Measurements from ENCODE around the gene TENM3.

TENM3 gene

GRCh38 chr4:182711211-182711610 is 468.0 kb downstream of the TENM3 start:
- H3K36me3 Mint-ChIP-seq (ENCODE audit: low read depth) = peaks cover 34% of the 10 kb centered on the region
- no peak overlapping the region for H3K4me3 Mint-ChIP-seq
- no peak overlapping the region for H3K27ac Mint-ChIP-seq
- peaks cover 4% of the 10 kb centered on the region for H3K4me1 Mint-ChIP-seq
- no peaks in the 10 kb centered on the region for H3K9me3 Mint-ChIP-seq
- H3K27me3 Mint-ChIP-seq (ENCODE audit: low read depth) = peaks cover 7% of the 10 kb centered on the region
- TF ChIP-seq CTCF (IDR thresholded peaks at IDR 0.05; ENCODE audit: unreplicated experiment in 3 of 3) = no peak

- Mint-ChIP-seq H3K36me3 (ENCODE audit: low read depth) (peaks cover 49% of the 10 kb centered on the region), H3K9me3 (no peaks in the 10 kb centered on the region), H3K27ac (no peak overlapping the region), H3K27me3 (ENCODE audit: low read depth) (peaks cover 3% of the 10 kb centered on the region), H3K4me3 (no peak overlapping the region), H3K4me1 (peaks cover 4% of the 10 kb centered on the region)
- no peak for TF ChIP-seq CTCF (IDR thresholded peaks at IDR 0.05; ENCODE audit: unreplicated experiment in 3 of 3)
Measured at GRCh38 chr4:182715548-182715947, 472.3 kb downstream of the TENM3 start.

- Mint-ChIP-seq H3K27me3 (ENCODE audit: low read depth) (peaks cover 3% of the 10 kb centered on the region), H3K9me3 (no peaks in the 10 kb centered on the region), H3K4me3 (no peak overlapping the region), H3K27ac (no peak overlapping the region), H3K4me1 (peaks cover 4% of the 10 kb centered on the region), H3K36me3 (ENCODE audit: low read depth) (peaks cover 52% of the 10 kb centered on the region)
- no peak for TF ChIP-seq CTCF (IDR thresholded peaks at IDR 0.05; ENCODE audit: unreplicated experiment in 3 of 3)
Measured at GRCh38 chr4:182716192-182716591, 473.0 kb downstream of the TENM3 start.

GRCh38 chr4:182717788-182718583 is 474.8 kb downstream of the TENM3 start:
- Mint-ChIP-seq H3K36me3 (ENCODE audit: low read depth) (peaks cover 60% of the 10 kb centered on the region), H3K9me3 (no peaks in the 10 kb centered on the region), H3K27ac (no peak overlapping the region), H3K27me3 (ENCODE audit: low read depth) (peaks cover 3% of the 10 kb centered on the region), H3K4me1 (peaks cover 4% of the 10 kb centered on the region), H3K4me3 (no peak overlapping the region)
- no peak for TF ChIP-seq CTCF (IDR thresholded peaks at IDR 0.05; ENCODE audit: unreplicated experiment in 3 of 3)

GRCh38 chr4:182724414-182724813 is 481.2 kb downstream of the TENM3 start:
- H3K9me3 Mint-ChIP-seq = no peaks in the 10 kb centered on the region
- H3K27ac Mint-ChIP-seq = no peak overlapping the region
- no peak overlapping the region for H3K4me3 Mint-ChIP-seq
- H3K27me3 Mint-ChIP-seq (ENCODE audit: low read depth) = peaks cover 14% of the 10 kb centered on the region
- no peak for TF ChIP-seq CTCF (IDR thresholded peaks at IDR 0.05; ENCODE audit: unreplicated experiment in 3 of 3)
- peaks cover 6% of the 10 kb centered on the region for H3K4me1 Mint-ChIP-seq
- H3K36me3 Mint-ChIP-seq (ENCODE audit: low read depth) = peaks cover 19% of the 10 kb centered on the region

- H3K27ac Mint-ChIP-seq = peak overlapping the region in 1 of 3 experiments; percentile 40
- H3K27me3 Mint-ChIP-seq (ENCODE audit: low read depth) = peaks cover 23% of the 10 kb centered on the region
- TF ChIP-seq CTCF (IDR thresholded peaks at IDR 0.05; ENCODE audit: unreplicated experiment in 3 of 3) = no peak
- peaks cover 34% of the 10 kb centered on the region for H3K36me3 Mint-ChIP-seq (ENCODE audit: low read depth)
- H3K4me1 Mint-ChIP-seq = peaks cover 19% of the 10 kb centered on the region
- peaks cover 3% of the 10 kb centered on the region for H3K9me3 Mint-ChIP-seq
- H3K4me3 Mint-ChIP-seq = no peak overlapping the region
Measured at GRCh38 chr4:182729516-182729915, 486.3 kb downstream of the TENM3 start.

Data from nephron (organoid).